B cell (primary cell): ENCODE data around the gene DNAH2.

Experiments
- CTCF ChIP-seq: fragments of 200-600 bp; IDR thresholded peaks from one replicate; pipeline ENCODE4 v1.8.0; 2022; ENCODE audit warnings: antibody characterized with exemption, mild to moderate bottlenecking
- EZH2 ChIP-seq: IDR thresholded peaks from 2 replicates; pipeline ENCODE4 v1.6.1; 2012; ENCODE audit warnings: borderline replicate concordance, low read depth, mild to moderate bottlenecking, moderate library complexity, low read length; ENCODE audit not compliant: insufficient read depth, poor library complexity, severe bottlenecking

GRCh38 chr17:7833011-7833794, 115.7 kb downstream of the DNAH2 start:
- TF ChIP-seq CTCF (no peak), EZH2 (no peak)
